ENCODE results near the gene KLHL40.

- no peak for TF ChIP-seq CTCF (IDR thresholded peaks at IDR 0.05)
- no peak for TF ChIP-seq POLR2A (IDR thresholded peaks at IDR 0.05)
These were observed 35.6 kb upstream of the KLHL40 start for GRCh38 chr3:42649783-42650182.

Measured in thyroid gland (tissue), 4 donors.